OCI-LY7 (cell line): Measurements from ENCODE around the gene NAV3. TPM values are rescaled to one million over a fixed set of nuclear protein-coding genes. Genes with fewer than 3 reads are reported as not detected.

Experiments
- BruUV-seq: library from RNA; stranded (reverse); fragments of 400-500 nt; replicated peaks from 2 replicates; lab custom pipeline; 2021; lab: Mats Ljungman, UMichigan
- CTCF ChIA-PET: fragments of 300-600 bp; sonication (Branson Sonifier 250); formaldehyde crosslinking; loops from one replicate; lab custom pipeline; 2022; ENCODE audit warnings: antibody characterized with exemption; ENCODE audit not compliant: unreplicated experiment; lab: Charles Lee
- POLR2A ChIA-PET: fragments of 300-600 bp; sonication (Branson Sonifier 250); formaldehyde crosslinking; loops from one replicate; lab custom pipeline; 2022; ENCODE audit warnings: antibody characterized with exemption; lab: Charles Lee
- DNase-seq: peaks from one replicate; pipeline ENCODE4 v3.0.0-alpha.2; 2015; ENCODE audit warnings: low spot score
- H2AFZ ChIP-seq: fragments of 200-600 bp; sonication (generic), shearing (Covaris generic); 2 replicates; pipeline ENCODE4 v1.6.1; 2014; ENCODE audit warnings: mild to moderate bottlenecking, antibody characterized with exemption, low read length, moderate library complexity
- H3K27ac ChIP-seq: fragments of 200-600 bp; sonication (generic); 2 replicates; pipeline ENCODE4 v1.5.1; 2014; ENCODE audit warnings: mixed run types, low read depth, mild to moderate bottlenecking, moderate library complexity, low read length, inconsistent platforms; ENCODE audit not compliant: poor library complexity, severe bottlenecking
- H3K36me3 ChIP-seq: fragments of 200-600 bp; sonication (generic); 2 replicates; pipeline ENCODE4 v1.6.1; 2014; ENCODE audit warnings: mild to moderate bottlenecking, antibody characterized with exemption, low read length, moderate library complexity, mixed read lengths; ENCODE audit not compliant: insufficient read depth
- H3K4me1 ChIP-seq: fragments of 200-600 bp; sonication (generic); 2 replicates; pipeline ENCODE4 v1.5.1; 2014; ENCODE audit warnings: mild to moderate bottlenecking, low read length; ENCODE audit not compliant: insufficient read depth, poor library complexity, severe bottlenecking
- H3K4me2 ChIP-seq: fragments of 200-600 bp; sonication (generic); 2 replicates; pipeline ENCODE4 v1.6.1; 2014; ENCODE audit warnings: mild to moderate bottlenecking, low read length
- H3K4me3 ChIP-seq: fragments of 200-600 bp; sonication (generic); 2 replicates; pipeline ENCODE4 v1.5.1; 2014; ENCODE audit warnings: mild to moderate bottlenecking, low read depth, low read length; ENCODE audit not compliant: poor library complexity, severe bottlenecking
- H3K79me2 ChIP-seq: fragments of 200-600 bp; sonication (generic); 2 replicates; pipeline ENCODE4 v1.6.1; 2016; ENCODE audit warnings: low read depth, mild to moderate bottlenecking, low read length, moderate library complexity, mixed read lengths; ENCODE audit not compliant: insufficient read depth
- H3K9me2 ChIP-seq: fragments of 200-600 bp; sonication (generic); 2 replicates; pipeline ENCODE4 v1.6.1; 2016; ENCODE audit warnings: mild to moderate bottlenecking, low read length, mixed read lengths; ENCODE audit not compliant: insufficient read depth
- H3K9me3 ChIP-seq: fragments of 200-600 bp; sonication (generic); 2 replicates; pipeline ENCODE4 v1.6.1; 2014; ENCODE audit warnings: mild to moderate bottlenecking, mixed run types, low read length, mixed read lengths
- H4K20me1 ChIP-seq: fragments of 200-600 bp; sonication (generic); 2 replicates; pipeline ENCODE4 v1.6.1; 2014; ENCODE audit warnings: mild to moderate bottlenecking, antibody characterized with exemption, low read length, moderate library complexity, mixed read lengths; ENCODE audit not compliant: insufficient read depth
- EZH2phosphoT487 ChIP-seq: fragments of 200-600 bp; sonication (generic); IDR thresholded peaks from 2 replicates; pipeline ENCODE4 v1.6.1; 2018; ENCODE audit warnings: low read depth, borderline replicate concordance, mild to moderate bottlenecking, mixed run types, antibody characterized with exemption, low read length, moderate library complexity, mixed read lengths
- intact Hi-C: fragments of 100-400 bp; cut with micrococcal nuclease; formaldehyde crosslinking; loops from one replicate; pipeline ENCODE4 v1.10.0; 2022; ENCODE audit not compliant: unreplicated experiment
- total RNA-seq, 2 experiments: library from RNA; depleted of rRNA in 1 of 2; stranded (reverse); fragments of >200 nt in 1 of 2; shearing (Covaris generic) in 1 of 2; gene quantifications; 2 replicates each; pipeline ENCODE4 v1.2.3, GENCODE V29; 2014 to 2022
- TF ChIP-seq, protein P1 (sequence below): fragments of 200-600 bp; sonication (generic); conservative IDR thresholded peaks from 2 replicates; pipeline ENCODE4 v1.5.1; 2014; ENCODE audit warnings: mild to moderate bottlenecking, antibody characterized with exemption, low read length, moderate library complexity, mixed read lengths

The NAV3 gene
- total RNA-seq, 2 experiments from 2014 or later, result 0.68 to 1.6 TPM

DNA sequence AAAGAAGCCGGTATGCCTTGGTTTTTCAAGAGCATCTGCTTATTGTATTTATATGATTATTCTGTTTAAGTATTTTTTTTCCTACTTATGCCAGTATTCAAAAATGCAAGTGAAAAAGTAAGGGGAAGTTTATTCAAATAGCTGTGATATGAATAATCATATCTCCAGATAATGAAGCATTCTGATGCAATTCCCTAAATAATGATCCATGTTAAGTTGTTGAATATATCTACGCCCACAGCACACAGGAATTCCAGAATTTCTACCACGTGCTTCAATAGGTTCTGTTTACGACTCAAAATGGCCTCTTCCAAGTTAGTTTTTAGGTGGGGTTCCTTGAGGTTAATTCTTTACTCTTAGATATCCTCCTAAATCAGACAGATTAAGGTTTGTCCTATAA lies 208.3 kb downstream of the NAV3 start:
- intact Hi-C loops, result no loop called here
- H3K27ac ChIP-seq, result no peak overlapping the region
- CTCF ChIA-PET, result no interaction called here

DNA sequence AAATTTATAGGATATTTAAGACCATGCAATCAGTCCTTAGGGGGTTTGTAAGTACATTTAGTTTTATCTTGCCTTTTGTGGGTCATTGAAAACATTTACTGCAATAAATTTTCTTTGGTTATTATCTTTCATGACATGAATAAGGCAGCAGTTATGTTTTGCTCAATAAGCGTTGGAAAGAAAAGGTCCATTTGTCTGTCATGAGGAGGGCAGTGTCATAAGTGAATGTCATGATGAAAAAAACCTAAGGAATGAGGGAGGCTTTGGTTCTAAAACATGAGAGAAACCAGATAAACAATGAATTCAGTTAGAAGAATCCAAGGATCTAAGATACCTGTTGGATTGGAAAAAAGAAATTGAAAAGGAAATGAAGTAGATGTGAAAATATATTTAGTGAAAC lies 209.4 kb downstream of the NAV3 start:
- ChIA-PET CTCF (no interaction called here), POLR2A (no interaction called here)
- Histone ChIP-seq H3K4me3 (no peak overlapping the region), H3K4me1 (peaks cover 4% of the 10 kb centered on the region), H3K36me3 (no peaks in the 10 kb centered on the region), H3K9me3 (no peaks in the 10 kb centered on the region), H2AFZ (no peak overlapping the region), H3K79me2 (no peaks in the 10 kb centered on the region), H4K20me1 (no peaks in the 10 kb centered on the region), H3K27ac (no peak overlapping the region), H3K4me2 (no peak overlapping the region), H3K9me2 (0 out of 2 replicates have a peak, but pooled peaks cover 3% of the 10 kb centered on the region)
- no TSS peak for BruUV-seq
- DNase-seq, result no peak
- no peak for TF ChIP-seq EZH2phosphoT487
- TF ChIP-seq, protein P1, sequence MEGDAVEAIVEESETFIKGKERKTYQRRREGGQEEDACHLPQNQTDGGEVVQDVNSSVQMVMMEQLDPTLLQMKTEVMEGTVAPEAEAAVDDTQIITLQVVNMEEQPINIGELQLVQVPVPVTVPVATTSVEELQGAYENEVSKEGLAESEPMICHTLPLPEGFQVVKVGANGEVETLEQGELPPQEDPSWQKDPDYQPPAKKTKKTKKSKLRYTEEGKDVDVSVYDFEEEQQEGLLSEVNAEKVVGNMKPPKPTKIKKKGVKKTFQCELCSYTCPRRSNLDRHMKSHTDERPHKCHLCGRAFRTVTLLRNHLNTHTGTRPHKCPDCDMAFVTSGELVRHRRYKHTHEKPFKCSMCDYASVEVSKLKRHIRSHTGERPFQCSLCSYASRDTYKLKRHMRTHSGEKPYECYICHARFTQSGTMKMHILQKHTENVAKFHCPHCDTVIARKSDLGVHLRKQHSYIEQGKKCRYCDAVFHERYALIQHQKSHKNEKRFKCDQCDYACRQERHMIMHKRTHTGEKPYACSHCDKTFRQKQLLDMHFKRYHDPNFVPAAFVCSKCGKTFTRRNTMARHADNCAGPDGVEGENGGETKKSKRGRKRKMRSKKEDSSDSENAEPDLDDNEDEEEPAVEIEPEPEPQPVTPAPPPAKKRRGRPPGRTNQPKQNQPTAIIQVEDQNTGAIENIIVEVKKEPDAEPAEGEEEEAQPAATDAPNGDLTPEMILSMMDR, result no peak
- intact Hi-C loops, result no loop called here

More for the DNA sequence above, 208.3 kb downstream of the NAV3 start:
- TF ChIP-seq EZH2phosphoT487, result no peak
- no peaks in the 10 kb centered on the region for H4K20me1 ChIP-seq
- no peak for DNase-seq
- H3K4me2 ChIP-seq, result no peak overlapping the region
- POLR2A ChIA-PET, result no interaction called here
- H3K9me3 ChIP-seq, result no peaks in the 10 kb centered on the region
- 0 out of 2 replicates have a peak, but pooled peaks cover 3% of the 10 kb centered on the region for H3K9me2 ChIP-seq
- peaks cover 8% of the 10 kb centered on the region for H3K4me1 ChIP-seq
- no peak overlapping the region for H2AFZ ChIP-seq
- BruUV-seq, result no TSS peak
- H3K79me2 ChIP-seq, result no peaks in the 10 kb centered on the region
- no peak overlapping the region for H3K4me3 ChIP-seq
- no peaks in the 10 kb centered on the region for H3K36me3 ChIP-seq

- TF ChIP-seq, protein P1, result no peak
- no peak for TF ChIP-seq EZH2phosphoT487
- BruUV-seq, result no TSS peak
- CTCF ChIA-PET, result no interaction called here
- H3K4me1 ChIP-seq, result no peaks in the 10 kb centered on the region
- no peaks in the 10 kb centered on the region for H4K20me1 ChIP-seq
- no peaks in the 10 kb centered on the region for H3K9me3 ChIP-seq
- intact Hi-C loops, result no loop called here
- no peaks in the 10 kb centered on the region for H3K9me2 ChIP-seq
- no peaks in the 10 kb centered on the region for H3K79me2 ChIP-seq
- no peak overlapping the region for H3K4me3 ChIP-seq
- no peak for DNase-seq
- H3K4me2 ChIP-seq, result no peak overlapping the region
- no peak overlapping the region for H2AFZ ChIP-seq
- no peak overlapping the region for H3K27ac ChIP-seq
- no peaks in the 10 kb centered on the region for H3K36me3 ChIP-seq
- POLR2A ChIA-PET, result no interaction called here
Observed at GRCh38 chr12:78050790-78051189, 220.1 kb downstream of the NAV3 start.
